HG03097 (cell line): ENCODE results near the gene FHIT.

Source experiments
- ATAC-seq: cut with Tn5 transposase; IDR thresholded peaks from one replicate; pipeline ENCODE4 v1.9.1; 2021; ENCODE audit not compliant: unreplicated experiment, low FRiP score

The FHIT gene

GRCh38 chr3:59750391-59750790 lies 1500.9 kb downstream of the FHIT start:
- no peak for ATAC-seq

DNA sequence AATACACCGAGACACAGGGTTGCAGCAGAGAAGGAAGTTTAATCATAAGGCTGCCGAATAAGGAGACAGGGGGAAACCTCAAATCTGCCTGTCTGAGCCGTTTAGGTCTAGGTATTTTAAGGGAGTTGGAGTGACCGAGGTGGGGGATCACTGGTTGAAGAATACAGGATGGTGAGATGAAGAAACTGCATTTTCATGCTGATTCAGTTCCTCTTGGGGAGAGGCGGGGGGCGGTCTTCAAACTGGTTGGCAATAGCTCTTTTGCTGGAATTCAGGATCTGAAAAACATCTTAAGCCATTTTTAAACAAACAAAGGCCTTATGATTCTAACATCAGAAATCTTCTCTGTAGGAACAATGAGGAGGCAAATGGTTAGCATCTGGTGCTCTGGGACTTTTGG lies 1502.0 kb downstream of the FHIT start:
- no peak for ATAC-seq

- ATAC-seq: no peak
Observed at GRCh38 chr3:59746585-59746984, 1504.7 kb downstream of the FHIT start.

- ATAC-seq: no peak
Observed at GRCh38 chr3:59737241-59737640, 1514.0 kb downstream of the FHIT start.

DNA sequence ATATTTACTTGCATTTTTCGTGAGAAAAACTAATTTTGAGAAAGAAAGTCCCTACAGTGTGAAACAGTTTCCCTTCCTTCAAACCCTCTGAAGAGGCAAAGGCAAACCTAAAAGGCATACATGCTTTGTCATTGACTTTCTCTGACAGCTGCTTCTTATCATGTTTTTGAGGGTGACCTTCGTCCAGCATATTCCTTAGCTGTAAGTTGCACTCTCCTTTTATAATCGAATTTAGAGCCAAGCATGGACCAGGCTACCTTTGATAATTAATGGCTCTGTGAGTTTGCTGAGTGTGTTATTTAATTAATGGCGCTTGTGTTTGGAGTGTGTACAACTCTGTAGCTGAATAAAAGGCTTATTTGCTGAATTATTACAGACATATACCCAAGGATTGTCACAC lies 1517.2 kb downstream of the FHIT start:
- ATAC-seq: no peak

DNA sequence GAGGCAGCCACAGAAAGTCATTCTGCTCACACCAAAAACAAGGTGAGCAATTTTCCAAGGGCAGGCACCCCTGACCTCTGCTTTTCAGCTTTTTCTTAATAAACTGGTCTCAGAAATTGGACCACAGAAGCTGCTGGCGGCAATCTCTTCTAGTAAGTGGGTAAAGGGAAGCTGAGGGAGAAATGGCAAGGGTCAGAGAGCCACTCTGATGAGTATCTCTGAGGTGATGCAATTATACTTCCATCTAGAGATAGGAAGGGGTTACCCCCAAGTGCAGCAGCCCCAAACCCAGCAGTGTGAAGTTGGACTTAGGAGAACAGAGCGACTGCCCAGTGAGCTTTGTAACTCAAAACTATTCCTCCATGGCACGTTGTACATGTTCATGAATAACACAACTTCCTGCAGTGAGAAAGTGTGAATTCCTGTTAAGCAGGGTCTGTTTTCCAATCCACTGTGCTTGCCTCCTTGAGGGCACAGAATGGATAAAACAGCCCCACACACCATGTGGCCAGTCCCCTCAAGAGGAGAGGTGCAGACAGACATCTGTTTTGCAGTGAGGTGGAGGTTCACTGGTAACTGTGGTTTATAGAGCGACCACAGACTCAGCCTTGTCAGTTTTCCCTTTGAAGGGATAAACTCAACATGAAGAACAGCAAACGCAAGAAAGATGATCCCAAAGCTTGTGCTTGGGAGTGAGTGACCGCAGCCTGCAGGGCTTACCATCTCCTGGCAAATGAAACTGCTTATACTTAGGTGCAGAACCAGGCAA lies 1518.0 kb downstream of the FHIT start:
- no peak for ATAC-seq

GRCh38 chr3:59731943-59732342 lies 1519.3 kb downstream of the FHIT start:
- no peak for ATAC-seq

- no peak for ATAC-seq
Observed at GRCh38 chr3:59730591-59730990, 1520.7 kb downstream of the FHIT start.

DNA sequence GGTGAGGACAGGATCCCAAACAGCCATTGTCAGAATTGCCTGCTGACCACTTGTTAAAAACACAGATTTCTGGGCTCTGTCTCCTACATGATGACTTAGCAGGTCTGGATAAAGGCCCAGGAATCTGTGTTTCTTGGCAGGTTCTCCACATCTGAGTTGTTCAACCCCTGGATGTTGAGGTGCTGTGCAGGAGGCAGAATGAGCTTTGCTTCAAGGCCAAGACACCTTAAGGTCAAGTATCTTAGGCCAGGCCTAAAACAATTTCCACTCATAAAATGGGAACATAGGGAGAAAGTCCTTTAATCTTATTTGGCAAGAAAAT lies 1522.7 kb downstream of the FHIT start:
- no peak for ATAC-seq

- ATAC-seq: no peak
Observed at GRCh38 chr3:59727902-59728586, 1523.2 kb downstream of the FHIT start.

GRCh38 chr3:59726279-59726678 lies 1525.0 kb downstream of the FHIT start:
- ATAC-seq: no peak

GRCh38 chr3:59717679-59718205 lies 1533.5 kb downstream of the FHIT start:
- no peak for ATAC-seq

DNA sequence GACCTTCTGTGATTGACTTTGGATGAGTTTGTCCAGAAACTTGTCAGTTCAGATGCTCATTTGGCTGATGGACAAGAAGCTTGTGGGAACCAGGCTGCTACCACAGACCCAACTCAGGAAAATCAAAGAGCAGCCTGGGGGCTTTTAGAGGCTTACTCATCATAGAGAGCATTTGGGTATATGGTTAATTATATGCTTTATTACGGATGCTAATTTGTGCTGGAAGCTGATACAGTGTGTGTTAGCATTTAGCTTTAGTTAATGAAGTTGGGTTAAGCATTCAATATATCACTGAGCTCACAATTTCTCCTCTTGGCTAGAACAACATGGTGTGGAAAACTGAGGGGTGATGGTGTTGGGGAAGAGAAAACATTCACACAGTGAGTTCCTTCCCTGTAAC lies 1537.2 kb downstream of the FHIT start:
- no peak for ATAC-seq

- ATAC-seq: no peak
Observed at GRCh38 chr3:59710554-59710953, 1540.7 kb downstream of the FHIT start.

DNA sequence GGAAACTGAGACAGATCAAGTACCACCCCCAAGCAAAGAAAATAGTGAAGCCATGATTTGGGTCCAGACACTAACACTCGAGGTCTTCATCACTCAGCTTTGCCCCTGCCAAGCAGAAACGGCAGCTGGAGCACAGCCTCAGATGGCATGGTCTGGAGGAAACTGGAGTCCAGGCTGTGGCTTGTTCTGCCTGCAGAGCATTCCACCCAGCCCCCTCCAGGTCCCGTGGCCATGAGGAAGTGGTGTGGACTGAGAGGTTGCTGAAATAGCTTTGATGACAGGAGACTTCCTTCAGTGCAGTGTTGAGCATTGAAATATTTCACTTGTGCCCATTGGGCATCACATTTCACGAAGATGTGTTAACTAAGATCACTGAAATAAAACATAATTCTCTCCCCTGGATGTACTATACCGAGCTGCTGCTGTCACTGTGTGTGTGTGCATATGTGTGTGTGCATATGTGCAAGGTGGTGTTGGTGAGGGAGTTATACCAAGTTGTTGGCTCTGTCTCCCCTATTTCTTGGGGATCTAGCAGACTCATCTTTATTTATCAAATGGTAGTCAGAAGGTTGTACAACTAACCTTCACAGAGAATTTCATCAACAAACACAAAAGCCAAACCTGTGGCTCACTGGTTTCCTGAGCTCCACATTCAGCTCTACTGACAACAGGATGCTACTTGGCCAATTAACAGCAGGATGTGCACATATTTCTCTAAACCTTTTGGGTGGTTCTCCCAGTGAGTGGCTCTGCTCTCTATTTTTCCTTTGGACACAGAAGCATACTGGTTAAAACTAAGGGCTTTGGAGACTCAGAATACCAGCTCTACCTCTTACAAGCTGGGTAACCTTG lies 1541.3 kb downstream of the FHIT start:
- no peak for ATAC-seq

GRCh38 chr3:59708202-59708601 lies 1543.0 kb downstream of the FHIT start:
- no peak for ATAC-seq

GRCh38 chr3:59704292-59704691 lies 1547.0 kb downstream of the FHIT start:
- no peak for ATAC-seq

DNA sequence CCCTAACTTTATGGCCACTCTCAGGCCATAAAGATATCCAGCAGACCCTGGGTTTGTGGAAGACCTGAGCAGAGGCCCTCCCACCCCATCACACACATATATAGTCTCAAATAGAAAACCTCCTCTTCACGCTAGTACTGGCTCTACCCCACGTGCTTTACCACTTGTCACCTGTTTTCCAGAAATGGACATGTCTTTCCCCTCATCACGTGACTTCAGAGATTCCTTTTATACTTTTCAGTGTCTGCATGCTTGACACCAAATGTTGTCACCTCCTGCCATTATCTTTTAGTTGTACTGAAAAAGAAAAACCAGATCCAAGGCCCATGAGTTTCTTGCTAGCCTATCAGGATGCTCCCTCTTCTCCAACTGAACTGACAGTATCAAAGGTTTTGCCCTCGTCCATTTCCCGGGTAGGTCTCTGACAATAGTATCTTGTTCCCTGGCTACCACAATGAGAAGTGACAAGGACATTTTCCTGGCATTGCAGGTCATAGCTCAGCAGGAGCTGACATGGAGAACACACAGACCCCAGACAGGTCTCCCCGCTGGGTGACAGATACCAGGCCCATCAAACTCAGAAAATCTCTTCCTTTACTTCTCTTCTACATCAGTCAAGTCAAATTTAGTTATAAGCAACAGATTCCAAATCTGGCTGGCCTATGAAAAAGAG lies 1551.5 kb downstream of the FHIT start:
- ATAC-seq: no peak
